ENCODE measurements around the gene CHAF1B. TPM values are rescaled to one million over a fixed set of nuclear protein-coding genes. Genes with fewer than 3 reads are reported as not detected.
A peak's percentile ranks its signal among the peaks of the same experiment; 100 is the strongest.

CHAF1B gene
- total and polyA plus RNA-seq, 9 of the 15 experiments (the other 6 are each of a cell fraction or from before 2014, with no cell fraction given), result 7.5 to 36.8 (median 21.0) TPM

GRCh38 chr21:36422279-36423098, 37.3 kb downstream of the CHAF1B start (continued):
- TF ChIP-seq, protein P1, sequence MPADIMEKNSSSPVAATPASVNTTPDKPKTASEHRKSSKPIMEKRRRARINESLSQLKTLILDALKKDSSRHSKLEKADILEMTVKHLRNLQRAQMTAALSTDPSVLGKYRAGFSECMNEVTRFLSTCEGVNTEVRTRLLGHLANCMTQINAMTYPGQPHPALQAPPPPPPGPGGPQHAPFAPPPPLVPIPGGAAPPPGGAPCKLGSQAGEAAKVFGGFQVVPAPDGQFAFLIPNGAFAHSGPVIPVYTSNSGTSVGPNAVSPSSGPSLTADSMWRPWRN (IDR thresholded peaks at IDR 0.05; ENCODE audit: low read depth), result no peak
- TF ChIP-seq RAD21 (CRISPR knock-in tag; conservative IDR thresholded peaks at IDR 0.05 in 1 of 2, IDR thresholded peaks at IDR 0.05 in 1 of 2), result peak; percentile 57 to 82
- TF ChIP-seq RBM15 (IDR thresholded peaks at IDR 0.05; ENCODE audit: insufficient read depth, low read length), result no peak
- 0 out of 2 replicates have a peak, but pooled peaks have one; percentile 23 for TF ChIP-seq MYC (IDR thresholded peaks at IDR 0.05; ENCODE audit: low read depth, low read length)
- no peak for TF ChIP-seq MYC (CRISPR knock-in tag; IDR thresholded peaks at IDR 0.05; ENCODE audit: borderline replicate concordance, low read depth)
- TF ChIP-seq ZNF589 (CRISPR knock-in tag; IDR thresholded peaks at IDR 0.05; ENCODE audit: low read depth), result no peak
- TF ChIP-seq WHSC1 (IDR thresholded peaks at IDR 0.05; ENCODE audit: low read length), result no peak
- TF ChIP-seq POLR2G (IDR thresholded peaks at IDR 0.05; ENCODE audit: low read depth, low read length), result 0 out of 2 replicates have a peak, but pooled peaks have one; percentile 18
- TF ChIP-seq, protein P2, sequence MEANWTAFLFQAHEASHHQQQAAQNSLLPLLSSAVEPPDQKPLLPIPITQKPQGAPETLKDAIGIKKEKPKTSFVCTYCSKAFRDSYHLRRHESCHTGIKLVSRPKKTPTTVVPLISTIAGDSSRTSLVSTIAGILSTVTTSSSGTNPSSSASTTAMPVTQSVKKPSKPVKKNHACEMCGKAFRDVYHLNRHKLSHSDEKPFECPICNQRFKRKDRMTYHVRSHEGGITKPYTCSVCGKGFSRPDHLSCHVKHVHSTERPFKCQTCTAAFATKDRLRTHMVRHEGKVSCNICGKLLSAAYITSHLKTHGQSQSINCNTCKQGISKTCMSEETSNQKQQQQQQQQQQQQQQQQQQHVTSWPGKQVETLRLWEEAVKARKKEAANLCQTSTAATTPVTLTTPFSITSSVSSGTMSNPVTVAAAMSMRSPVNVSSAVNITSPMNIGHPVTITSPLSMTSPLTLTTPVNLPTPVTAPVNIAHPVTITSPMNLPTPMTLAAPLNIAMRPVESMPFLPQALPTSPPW (CRISPR knock-in tag; IDR thresholded peaks at IDR 0.05), result 0 out of 2 replicates have a peak, but pooled peaks have one; percentile 22
- TF ChIP-seq, protein P3, sequence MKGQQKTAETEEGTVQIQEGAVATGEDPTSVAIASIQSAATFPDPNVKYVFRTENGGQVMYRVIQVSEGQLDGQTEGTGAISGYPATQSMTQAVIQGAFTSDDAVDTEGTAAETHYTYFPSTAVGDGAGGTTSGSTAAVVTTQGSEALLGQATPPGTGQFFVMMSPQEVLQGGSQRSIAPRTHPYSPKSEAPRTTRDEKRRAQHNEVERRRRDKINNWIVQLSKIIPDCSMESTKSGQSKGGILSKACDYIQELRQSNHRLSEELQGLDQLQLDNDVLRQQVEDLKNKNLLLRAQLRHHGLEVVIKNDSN (CRISPR knock-in tag; IDR thresholded peaks at IDR 0.05), result peak; percentile 27
- no peak for TF ChIP-seq HNRNPLL (IDR thresholded peaks at IDR 0.05; ENCODE audit: low read depth, low read length, poor library complexity, severe bottlenecking)
- no peak for TF ChIP-seq EZH2 (IDR thresholded peaks at IDR 0.05; ENCODE audit: borderline replicate concordance, low read depth, low read length)
- peak; percentile 42; the same call in 1 of the 2 replicates for TF ChIP-seq RB1 (IDR thresholded peaks at IDR 0.05; ENCODE audit: low read depth)
- TF ChIP-seq SMAD4 (CRISPR knock-in tag; conservative IDR thresholded peaks at IDR 0.05), result no peak
- 0 out of 2 replicates have a peak, but pooled peaks have one; percentile 38 for TF ChIP-seq SPI1 (IDR thresholded peaks at IDR 0.05; ENCODE audit: borderline replicate concordance, low read depth, low read length)
- no peak for TF ChIP-seq ZNF766 (CRISPR knock-in tag; conservative IDR thresholded peaks at IDR 0.05)
- TF ChIP-seq TAF7 (tag; IDR thresholded peaks at IDR 0.05), result no peak
- TF ChIP-seq, protein P4, sequence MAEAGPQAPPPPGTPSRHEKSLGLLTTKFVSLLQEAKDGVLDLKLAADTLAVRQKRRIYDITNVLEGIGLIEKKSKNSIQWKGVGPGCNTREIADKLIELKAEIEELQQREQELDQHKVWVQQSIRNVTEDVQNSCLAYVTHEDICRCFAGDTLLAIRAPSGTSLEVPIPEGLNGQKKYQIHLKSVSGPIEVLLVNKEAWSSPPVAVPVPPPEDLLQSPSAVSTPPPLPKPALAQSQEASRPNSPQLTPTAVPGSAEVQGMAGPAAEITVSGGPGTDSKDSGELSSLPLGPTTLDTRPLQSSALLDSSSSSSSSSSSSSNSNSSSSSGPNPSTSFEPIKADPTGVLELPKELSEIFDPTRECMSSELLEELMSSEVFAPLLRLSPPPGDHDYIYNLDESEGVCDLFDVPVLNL (CRISPR knock-in tag; IDR thresholded peaks at IDR 0.05; ENCODE audit: low read depth), result no peak
- TF ChIP-seq ZNF175 (CRISPR knock-in tag; IDR thresholded peaks at IDR 0.05; ENCODE audit: low read depth), result no peak; the same call in 1 of the 2 replicates
- peak; percentile 62 for TF ChIP-seq BHLHE40 (IDR thresholded peaks at IDR 0.05; ENCODE audit: low read length)
- TF ChIP-seq KDM5B (IDR thresholded peaks at IDR 0.05; ENCODE audit: insufficient replicate concordance, low read depth, low read length), result no peak
